PC-9 (cell line): ENCODE results near the gene MRFAP1. TPM values are rescaled to one million over a fixed set of nuclear protein-coding genes. Genes with fewer than 3 reads are reported as not detected.
A peak's percentile ranks its signal among the peaks of the same experiment; 100 is the strongest.

Experiments used
- BruUV-seq: library from RNA; stranded (reverse); fragments of 400-500 nt; replicated peaks from 2 replicates; lab custom pipeline; 2021; lab: Mats Ljungman, UMichigan
- CTCF ChIA-PET: fragments of 300-600 bp; sonication (Branson Sonifier 250); formaldehyde crosslinking; loops from one replicate; lab custom pipeline; 2022; ENCODE audit warnings: antibody characterized with exemption; lab: Charles Lee
- POLR2A ChIA-PET: fragments of 300-600 bp; sonication (Branson Sonifier 250); formaldehyde crosslinking; loops from one replicate; lab custom pipeline; 2022; ENCODE audit warnings: antibody characterized with exemption; ENCODE audit not compliant: unreplicated experiment; lab: Charles Lee
- DNase-seq, 2 experiments: peaks; one replicate each; pipeline versions ENCODE4 v3.0.0 to v3.0.0-alpha.2; 2015 to 2022; ENCODE audit warnings: mixed read lengths in 1 of 2
- H2AFZ ChIP-seq: fragments of 200-600 bp; sonication (generic); 2 replicates; pipeline ENCODE4 v1.8.1; 2017; ENCODE audit warnings: antibody characterized with exemption
- H3F3A ChIP-seq: fragments of 200-600 bp; sonication (generic); 2 replicates; pipeline ENCODE4 v1.8.1; 2017; ENCODE audit warnings: antibody characterized with exemption, mild to moderate bottlenecking, low read depth; ENCODE audit not compliant: insufficient read depth
- H3K27ac ChIP-seq: fragments of 200-600 bp; sonication (generic); 2 replicates; pipeline ENCODE4 v1.6.1; 2016; ENCODE audit warnings: mixed run types
- H3K27me3 ChIP-seq: fragments of 200-600 bp; sonication (generic); 2 replicates; pipeline ENCODE4 v1.6.1; 2016; ENCODE audit warnings: low read depth, mixed run types; ENCODE audit not compliant: insufficient read depth
- H3K36me3 ChIP-seq: fragments of 200-600 bp; sonication (generic); 2 replicates; pipeline ENCODE4 v1.6.1; 2016; ENCODE audit warnings: low read depth, mixed run types
- H3K4me1 ChIP-seq: fragments of 200-600 bp; sonication (generic); replicated peaks from 2 replicates; pipeline ENCODE4 v1.6.1; 2016; ENCODE audit warnings: mixed run types; ENCODE audit not compliant: insufficient read depth
- H3K4me2 ChIP-seq: fragments of 200-600 bp; sonication (generic); 2 replicates; pipeline ENCODE4 v1.6.1; 2017; ENCODE audit warnings: mixed run types
- H3K4me3 ChIP-seq: fragments of 200-600 bp; sonication (generic); 2 replicates; pipeline ENCODE4 v1.6.1; 2016; ENCODE audit warnings: mixed run types
- H3K79me2 ChIP-seq: fragments of 200-600 bp; sonication (generic); 2 replicates; pipeline ENCODE4 v1.6.1; 2017; ENCODE audit warnings: low read depth, mixed run types
- H3K9me2 ChIP-seq: fragments of 200-600 bp; sonication (generic); 2 replicates; pipeline ENCODE4 v1.8.1; 2017; ENCODE audit warnings: mild to moderate bottlenecking; ENCODE audit not compliant: insufficient read depth
- H3K9me3 ChIP-seq: fragments of 200-600 bp; sonication (generic); 2 replicates; pipeline ENCODE4 v1.8.1; 2016; ENCODE audit warnings: low read depth; ENCODE audit not compliant: insufficient read depth
- H4K20me1 ChIP-seq: fragments of 200-600 bp; sonication (generic); 2 replicates; pipeline ENCODE4 v1.8.1; 2017; ENCODE audit not compliant: insufficient read depth
- CTCF ChIP-seq: fragments of 200-600 bp; sonication (generic); conservative IDR thresholded peaks from 2 replicates; pipeline ENCODE4 v1.6.1; 2017; ENCODE audit warnings: mixed run types, antibody characterized with exemption, mild to moderate bottlenecking, moderate library complexity
- EZH2 ChIP-seq: fragments of 200-600 bp; sonication (generic); IDR thresholded peaks from 2 replicates; pipeline ENCODE4 v1.8.0; 2017; ENCODE audit warnings: antibody characterized with exemption, low read depth
- intact Hi-C: fragments of 100-400 bp; cut with micrococcal nuclease; formaldehyde crosslinking; loops from one replicate; pipeline ENCODE4 v1.10.0; 2022; ENCODE audit not compliant: unreplicated experiment
- total RNA-seq: library from RNA; stranded (reverse); gene quantifications from 2 replicates; pipeline ENCODE4 v1.2.3, GENCODE V29; 2021

MRFAP1 gene
- total RNA-seq, 1 experiment from 2014 or later, result 278 TPM

GRCh38 chr4:6641164-6641970 is 882 bp downstream of the MRFAP1 start:
- peaks cover 21% of the 10 kb centered on the region; the same call in 1 of the 2 replicates for H3F3A ChIP-seq
- peak overlapping the region; percentile 80 for H3K27ac ChIP-seq
- peak in 1 of 2 experiments; percentile 31 for DNase-seq
- H3K27me3 ChIP-seq, result no peaks in the 10 kb centered on the region
- peaks cover 12% of the 10 kb centered on the region for H3K4me1 ChIP-seq
- ChIA-PET CTCF (no interaction called here), POLR2A (interaction anchor here (0.5 to 0.6 kb wide), 5 partner anchors 54 to 402 kb away, joined by 3 to 6 read pairs (median 4); partner anchors contain the start of gene TADA2B)
- peaks cover 31% of the 10 kb centered on the region for H3K79me2 ChIP-seq
- BruUV-seq, result no TSS peak
- TF ChIP-seq CTCF, result no peak
- TF ChIP-seq EZH2, result no peak
- peak overlapping the region; percentile 78 for H3K4me3 ChIP-seq
- H2AFZ ChIP-seq, result peak overlapping the region; percentile 89
- peak overlapping the region; percentile 93 for H3K4me2 ChIP-seq
- intact Hi-C loops, result loop anchor here (5.0 to 10.0 kb wide), 3 partner anchors 67 to 94 kb away; partner anchors contain the start of genes BLOC1S4 and MAN2B2
- H3K36me3 ChIP-seq, result peaks cover 15% of the 10 kb centered on the region
- no peaks in the 10 kb centered on the region for H3K9me2 ChIP-seq
- no peaks in the 10 kb centered on the region for H3K9me3 ChIP-seq
- peaks cover 17% of the 10 kb centered on the region for H4K20me1 ChIP-seq

- H2AFZ ChIP-seq, result no peak overlapping the region
- peak overlapping the region; percentile 93 for H3K4me2 ChIP-seq
- peaks cover 31% of the 10 kb centered on the region for H3K79me2 ChIP-seq
- peaks cover 12% of the 10 kb centered on the region for H3K4me1 ChIP-seq
- H3K9me2 ChIP-seq, result no peaks in the 10 kb centered on the region
- peaks cover 17% of the 10 kb centered on the region for H4K20me1 ChIP-seq
- H3K4me3 ChIP-seq, result peak overlapping the region; percentile 78
- TF ChIP-seq CTCF (no peak), EZH2 (no peak)
- H3K9me3 ChIP-seq, result no peaks in the 10 kb centered on the region
- POLR2A ChIA-PET, result interaction anchor here (0.6 kb wide), 2 partner anchors 31 to 54 kb away, joined by 6 to 11 read pairs; no protein-coding TSS in a partner anchor
- no peak for DNase-seq
- no peaks in the 10 kb centered on the region for H3K27me3 ChIP-seq
- H3K27ac ChIP-seq, result peak overlapping the region; percentile 80
- H3F3A ChIP-seq, result peaks cover 21% of the 10 kb centered on the region; the same call in 1 of the 2 replicates
- CTCF ChIA-PET, result no interaction called here
- no TSS peak for BruUV-seq
- H3K36me3 ChIP-seq, result peaks cover 15% of the 10 kb centered on the region
- intact Hi-C loops, result loop anchor here (5.0 to 10.0 kb wide), 3 partner anchors 67 to 95 kb away; partner anchors contain the start of genes BLOC1S4 and MAN2B2
These were observed 1.5 kb downstream of the MRFAP1 start for GRCh38 chr4:6641971-6642320.

- DNase-seq, result no peak
- H3K79me2 ChIP-seq, result peaks cover 31% of the 10 kb centered on the region
- H3K4me1 ChIP-seq, result peaks cover 12% of the 10 kb centered on the region
- peak overlapping the region; percentile 93; the same call in 1 of the 2 replicates for H3K4me2 ChIP-seq
- intact Hi-C loops, result loop anchor here (5.0 to 10.0 kb wide), 3 partner anchors 68 to 96 kb away; partner anchors contain the start of genes BLOC1S4 and MAN2B2
- no peak overlapping the region for H3K4me3 ChIP-seq
- H3K27me3 ChIP-seq, result no peaks in the 10 kb centered on the region
- ChIA-PET POLR2A (no interaction called here), CTCF (no interaction called here)
- no peak overlapping the region for H2AFZ ChIP-seq
- peaks cover 21% of the 10 kb centered on the region; the same call in 1 of the 2 replicates for H3F3A ChIP-seq
- H3K9me2 ChIP-seq, result no peaks in the 10 kb centered on the region
- no peak for TF ChIP-seq EZH2
- no peak for TF ChIP-seq CTCF
- no peaks in the 10 kb centered on the region for H3K9me3 ChIP-seq
- H4K20me1 ChIP-seq, result peaks cover 17% of the 10 kb centered on the region
- peaks cover 15% of the 10 kb centered on the region for H3K36me3 ChIP-seq
- H3K27ac ChIP-seq, result no peak overlapping the region
- no TSS peak for BruUV-seq
These were observed 2.8 kb downstream of the MRFAP1 start for GRCh38 chr4:6643141-6643847.
